ENCODE data around the gene SEL1L3. TPM values are rescaled to one million over a fixed set of nuclear protein-coding genes. Genes with fewer than 3 reads are reported as not detected.
A peak's percentile ranks its signal among the peaks of the same experiment; 100 is the strongest.

SEL1L3 gene
- total and polyA plus RNA-seq, 2 donors (not counting 1 experiment from before 2014, with no cell fraction given), result 13.2 to 56.3 TPM

DNA sequence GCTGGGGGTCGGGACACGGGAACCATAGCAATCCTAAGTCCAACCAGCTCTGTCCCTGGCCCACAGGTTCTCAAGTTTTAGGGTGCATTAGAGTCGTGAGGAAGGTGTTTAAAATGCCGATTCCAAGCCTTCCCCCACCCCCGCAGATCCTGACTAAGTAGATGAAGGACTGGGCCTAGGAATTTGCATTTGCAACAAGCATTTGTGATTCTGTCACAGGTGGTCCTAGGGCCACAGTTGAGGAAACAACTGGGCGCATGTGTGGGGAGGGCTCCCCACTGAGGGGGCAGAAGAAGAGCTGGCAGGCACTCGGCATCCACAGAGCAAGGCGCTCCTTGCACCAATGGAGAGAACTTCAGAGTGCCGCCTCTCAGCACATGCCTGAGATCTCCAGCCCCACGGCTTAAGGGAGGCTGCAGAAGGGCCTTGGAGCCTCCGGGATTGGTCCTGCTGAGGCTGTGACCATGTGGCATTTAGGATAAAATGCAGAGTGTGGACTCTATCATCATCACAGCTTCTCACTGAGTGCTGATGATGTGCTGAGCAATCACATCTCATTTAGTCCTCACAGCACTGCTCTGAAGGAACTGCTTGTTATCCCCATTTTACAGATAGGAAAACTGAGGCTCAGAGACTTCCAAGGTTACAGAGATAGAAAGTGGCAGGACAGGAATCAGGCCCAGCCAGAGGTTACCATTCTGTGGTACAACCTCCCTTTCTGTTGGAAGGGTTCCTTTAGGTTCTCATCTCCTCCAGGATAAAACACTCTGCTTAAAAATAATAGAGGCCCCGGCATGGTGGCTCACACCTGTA, 16.7 kb downstream of the SEL1L3 start:
- Histone ChIP-seq H3K4me2 (ENCODE audit: extremely low read depth, insufficient read depth, low read length) (no peak overlapping the region), H3K4me3 (replicated peaks in 1 of 4; ENCODE audit: control extremely low read depth in 1 of 4, insufficient read depth in 1 of 4, low read depth in 3 of 4, low read length in 4 of 4) (no peak overlapping the region), H3K9ac (ENCODE audit: insufficient read depth, low read length) (no peak overlapping the region), H2AFZ (ENCODE audit: low read length) (no peak overlapping the region), H3K4me1 (ENCODE audit: control insufficient read depth, extremely low read depth, insufficient read depth, low read length) (no peaks in the 10 kb centered on the region), H3K36me3 (ENCODE audit: control insufficient read depth, insufficient read depth, low read length) (no peaks in the 10 kb centered on the region), H3K9me3 (ENCODE audit: control insufficient read depth, insufficient read depth, low read depth, low read length) (no peaks in the 10 kb centered on the region), H3K27me3 (ENCODE audit: control insufficient read depth, insufficient read depth, low read length) (no peaks in the 10 kb centered on the region), H3K27ac (ENCODE audit: insufficient read depth, low read length) (no peak overlapping the region), H4K20me1 (ENCODE audit: control insufficient read depth, extremely low read depth, insufficient read depth, low read length) (no peaks in the 10 kb centered on the region), H3K79me2 (ENCODE audit: control insufficient read depth, insufficient read depth, low read length) (no peaks in the 10 kb centered on the region)
- DNase-seq (ENCODE audit: low read depth in 2 of 2), result no peak
- TF ChIP-seq EZH2 (IDR thresholded peaks at IDR 0.05; ENCODE audit: low read length, missing control alignments), result no peak
- TF ChIP-seq CTCF (conservative IDR thresholded peaks at IDR 0.05 in 1 of 2, IDR thresholded peaks at IDR 0.05 in 1 of 2; ENCODE audit: low read depth in 1 of 2, low read length in 2 of 2), result no peak

GRCh38 chr4:25844961-25845712, 17.7 kb downstream of the SEL1L3 start:
- Histone ChIP-seq H3K27ac (ENCODE audit: insufficient read depth, low read length) (no peak overlapping the region), H3K4me2 (ENCODE audit: extremely low read depth, insufficient read depth, low read length) (no peak overlapping the region), H4K20me1 (ENCODE audit: control insufficient read depth, extremely low read depth, insufficient read depth, low read length) (no peaks in the 10 kb centered on the region), H3K4me3 (replicated peaks in 1 of 4; ENCODE audit: control extremely low read depth in 1 of 4, insufficient read depth in 1 of 4, low read depth in 3 of 4, low read length in 4 of 4) (no peak overlapping the region), H3K9ac (ENCODE audit: insufficient read depth, low read length) (no peak overlapping the region), H3K79me2 (ENCODE audit: control insufficient read depth, insufficient read depth, low read length) (no peaks in the 10 kb centered on the region), H3K4me1 (ENCODE audit: control insufficient read depth, extremely low read depth, insufficient read depth, low read length) (no peaks in the 10 kb centered on the region), H3K36me3 (ENCODE audit: control insufficient read depth, insufficient read depth, low read length) (no peaks in the 10 kb centered on the region), H3K27me3 (ENCODE audit: control insufficient read depth, insufficient read depth, low read length) (no peaks in the 10 kb centered on the region), H2AFZ (ENCODE audit: low read length) (no peak overlapping the region), H3K9me3 (ENCODE audit: control insufficient read depth, insufficient read depth, low read depth, low read length) (no peaks in the 10 kb centered on the region)
- DNase-seq (ENCODE audit: low read depth in 2 of 2), result no peak
- TF ChIP-seq EZH2 (IDR thresholded peaks at IDR 0.05; ENCODE audit: low read length, missing control alignments) (no peak), CTCF (conservative IDR thresholded peaks at IDR 0.05 in 1 of 2, IDR thresholded peaks at IDR 0.05 in 1 of 2; ENCODE audit: low read depth in 1 of 2, low read length in 2 of 2) (no peak)

GRCh38 chr4:25843340-25844097, 19.3 kb downstream of the SEL1L3 start:
- no peaks in the 10 kb centered on the region for H4K20me1 ChIP-seq (ENCODE audit: control insufficient read depth, extremely low read depth, insufficient read depth, low read length)

More at GRCh38 chr4:25843340-25844097, 19.3 kb downstream of the SEL1L3 start:
- H3K79me2 ChIP-seq (ENCODE audit: control insufficient read depth, insufficient read depth, low read length), result no peaks in the 10 kb centered on the region
- H3K4me2 ChIP-seq (ENCODE audit: extremely low read depth, insufficient read depth, low read length), result peak overlapping the region; percentile 58
- TF ChIP-seq EZH2 (IDR thresholded peaks at IDR 0.05; ENCODE audit: low read length, missing control alignments), result no peak
- no peak for TF ChIP-seq CTCF (conservative IDR thresholded peaks at IDR 0.05 in 1 of 2, IDR thresholded peaks at IDR 0.05 in 1 of 2; ENCODE audit: low read depth in 1 of 2, low read length in 2 of 2)
- no peak overlapping the region for H3K9ac ChIP-seq (ENCODE audit: insufficient read depth, low read length)
- no peak overlapping the region for H3K27ac ChIP-seq (ENCODE audit: insufficient read depth, low read length)
- no peaks in the 10 kb centered on the region for H3K4me1 ChIP-seq (ENCODE audit: control insufficient read depth, extremely low read depth, insufficient read depth, low read length)
- no peaks in the 10 kb centered on the region for H3K27me3 ChIP-seq (ENCODE audit: control insufficient read depth, insufficient read depth, low read length)
- H3K36me3 ChIP-seq (ENCODE audit: control insufficient read depth, insufficient read depth, low read length), result no peaks in the 10 kb centered on the region
- peak overlapping the region; percentile 47 for H2AFZ ChIP-seq (ENCODE audit: low read length)
- no peak overlapping the region for H3K4me3 ChIP-seq (replicated peaks in 1 of 4; ENCODE audit: control extremely low read depth in 1 of 4, insufficient read depth in 1 of 4, low read depth in 3 of 4, low read length in 4 of 4)
- no peak for DNase-seq (ENCODE audit: low read depth in 2 of 2)
- no peaks in the 10 kb centered on the region for H3K9me3 ChIP-seq (ENCODE audit: control insufficient read depth, insufficient read depth, low read depth, low read length)
